GM21528 (cell line): Measurements from ENCODE around the gene ZNF282.
"Not testable (repeated sequence)": the region's sequence is repeated elsewhere in the genome, so short reads cannot be mapped to it uniquely, and the experiment has no call there.

Experiments used
- ATAC-seq: cut with Tn5 transposase; IDR thresholded peaks from one replicate; pipeline ENCODE4 v1.9.1; 2021; ENCODE audit warnings: mild to moderate bottlenecking, moderate library complexity; ENCODE audit not compliant: unreplicated experiment, low FRiP score

Gene ZNF282

DNA sequence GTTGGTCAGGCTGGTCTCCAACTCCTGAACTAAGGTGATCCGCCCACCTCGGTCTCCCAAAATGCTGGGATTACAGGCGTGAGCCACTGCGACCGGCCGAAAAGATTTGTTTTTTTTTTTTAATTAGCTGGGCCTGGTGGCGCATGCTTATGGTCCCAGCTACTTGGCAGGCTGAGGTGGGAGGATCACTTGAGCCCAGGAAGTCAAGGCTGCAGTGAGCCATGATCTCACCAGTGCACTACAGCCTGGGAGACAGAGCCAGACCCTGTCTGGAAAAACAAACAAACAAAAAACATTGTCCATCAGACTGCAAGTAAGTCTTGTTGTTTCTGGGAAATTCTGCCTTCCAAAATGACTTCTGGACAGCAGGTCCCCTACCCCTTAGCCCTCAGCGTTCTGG lies 27.8 kb downstream of the ZNF282 start:
- no peak for ATAC-seq

DNA sequence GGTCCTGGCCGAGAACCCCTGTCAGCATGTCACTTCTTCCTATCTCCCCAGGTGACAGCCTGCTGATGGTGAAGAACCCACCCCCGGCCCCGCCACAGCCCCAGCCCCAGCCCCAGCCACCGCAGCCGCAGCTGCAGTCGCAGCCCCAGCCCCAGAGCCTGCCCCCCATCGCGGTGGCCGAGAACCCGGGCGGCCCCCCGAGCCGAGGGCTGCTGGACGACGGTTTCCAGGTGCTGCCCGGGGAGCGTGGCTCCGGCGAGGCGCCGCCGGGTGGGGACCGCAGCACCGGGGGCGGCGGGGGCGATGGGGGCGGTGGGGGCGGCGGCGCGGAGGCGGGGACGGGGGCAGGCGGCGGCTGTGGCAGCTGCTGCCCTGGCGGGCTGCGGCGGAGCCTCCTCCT lies 28.4 kb downstream of the ZNF282 start:
- no peak for ATAC-seq

DNA sequence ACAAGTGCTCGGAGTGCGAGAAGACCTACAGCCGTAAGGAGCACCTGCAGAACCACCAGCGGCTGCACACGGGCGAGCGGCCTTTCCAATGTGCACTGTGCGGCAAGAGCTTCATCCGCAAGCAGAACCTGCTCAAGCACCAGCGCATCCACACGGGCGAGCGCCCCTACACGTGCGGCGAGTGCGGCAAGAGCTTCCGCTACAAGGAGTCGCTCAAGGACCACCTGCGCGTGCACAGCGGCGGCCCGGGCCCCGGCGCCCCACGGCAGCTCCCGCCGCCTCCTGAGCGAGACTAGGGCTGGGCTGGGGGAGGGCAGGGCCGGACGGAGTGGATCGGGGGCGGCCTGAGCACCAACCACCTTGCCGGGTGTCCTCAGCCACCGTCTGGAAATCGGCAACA lies 29.0 kb downstream of the ZNF282 start:
- ATAC-seq, result no peak

DNA sequence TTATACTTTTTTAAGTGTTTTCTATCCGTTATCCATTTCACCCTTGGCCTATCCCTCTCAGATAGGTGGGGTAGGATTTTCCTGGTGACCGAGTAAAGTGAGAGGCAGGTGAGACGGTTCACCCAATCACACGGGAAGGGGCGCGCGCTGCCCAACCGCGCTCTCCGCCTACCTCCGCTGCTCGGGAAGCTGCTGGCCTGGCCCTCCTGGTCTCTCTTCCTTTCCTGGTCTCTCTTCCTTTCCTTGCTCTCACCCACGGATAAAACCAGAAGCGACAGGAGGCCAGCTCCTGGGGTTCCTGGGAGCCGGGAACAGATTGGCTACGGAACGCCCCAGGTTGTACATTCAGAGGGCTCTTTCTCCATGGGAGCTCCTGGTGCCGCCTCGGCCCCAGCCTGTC lies 29.8 kb downstream of the ZNF282 start:
- ATAC-seq, result no peak

DNA sequence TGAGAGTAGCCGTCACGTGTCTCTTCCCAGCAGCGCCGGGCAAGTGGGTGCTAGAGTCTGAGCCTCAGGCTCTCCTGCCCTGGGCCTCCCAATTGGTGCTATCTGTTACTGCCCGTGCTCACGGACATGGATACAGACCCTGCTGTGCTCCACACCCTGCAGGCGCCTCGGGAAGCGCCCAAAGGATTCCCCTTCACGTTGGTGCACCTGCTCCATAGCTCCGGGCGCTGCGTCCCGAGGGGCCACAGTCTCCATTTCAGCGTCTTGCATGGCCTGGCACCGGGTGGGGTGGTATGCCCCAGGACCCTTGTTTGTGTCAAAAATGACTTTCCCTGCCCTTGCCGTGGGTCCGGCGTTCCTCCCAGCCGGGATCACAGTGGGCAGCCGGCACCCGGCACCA lies 30.3 kb downstream of the ZNF282 start:
- no peak for ATAC-seq

DNA sequence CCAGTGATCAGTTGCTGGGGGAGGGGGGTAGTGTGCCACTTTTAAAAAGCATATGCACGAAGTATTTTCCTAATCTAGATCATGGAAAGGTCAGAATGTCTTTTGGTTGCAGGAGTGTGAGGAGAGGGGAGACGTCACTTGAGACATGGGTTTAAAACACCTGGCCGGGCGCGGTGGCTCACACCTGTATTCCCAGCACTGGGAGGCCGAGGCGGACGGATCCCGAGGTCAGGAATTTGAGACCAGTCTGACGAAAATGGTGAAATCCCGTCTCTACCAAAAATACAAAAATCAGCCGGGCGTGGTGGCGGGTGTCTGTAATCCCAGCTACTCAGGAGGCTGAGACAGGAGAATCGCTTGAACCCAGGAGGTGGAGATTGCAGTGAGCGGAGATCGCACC lies 31.0 kb downstream of the ZNF282 start:
- not testable (repeated sequence) for ATAC-seq

DNA sequence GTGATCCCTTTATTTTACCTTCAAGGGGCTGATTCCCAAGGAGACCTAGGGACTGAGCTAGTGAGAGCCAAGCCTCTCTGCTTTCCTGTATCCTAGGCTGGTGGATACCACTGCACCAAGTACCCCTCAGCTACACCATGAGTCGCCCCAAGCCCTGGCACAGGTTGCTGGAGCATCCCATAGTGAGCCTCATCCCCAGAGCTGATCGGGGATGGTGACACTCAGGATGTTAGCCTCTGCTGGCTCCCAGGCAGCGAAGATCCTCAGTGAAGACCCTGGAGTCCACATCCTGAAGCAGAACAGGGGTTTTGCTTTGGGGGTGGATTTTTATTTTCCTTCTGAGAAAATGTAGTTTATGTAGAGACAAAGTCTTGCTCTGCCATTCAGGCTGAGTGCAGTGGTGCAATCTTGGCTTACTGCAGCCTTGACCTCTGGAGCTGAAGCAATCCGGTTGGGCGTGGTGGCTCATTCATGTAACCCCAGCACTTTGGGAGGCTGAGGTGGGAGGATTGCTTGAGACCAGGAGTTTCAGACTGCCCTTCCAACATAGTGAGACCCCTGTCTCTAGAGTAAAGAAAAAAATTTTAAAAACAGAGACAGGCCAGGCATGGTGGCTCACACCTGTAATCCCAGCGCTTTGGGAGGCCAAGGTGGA lies 31.6 kb downstream of the ZNF282 start:
- no peak for ATAC-seq

DNA sequence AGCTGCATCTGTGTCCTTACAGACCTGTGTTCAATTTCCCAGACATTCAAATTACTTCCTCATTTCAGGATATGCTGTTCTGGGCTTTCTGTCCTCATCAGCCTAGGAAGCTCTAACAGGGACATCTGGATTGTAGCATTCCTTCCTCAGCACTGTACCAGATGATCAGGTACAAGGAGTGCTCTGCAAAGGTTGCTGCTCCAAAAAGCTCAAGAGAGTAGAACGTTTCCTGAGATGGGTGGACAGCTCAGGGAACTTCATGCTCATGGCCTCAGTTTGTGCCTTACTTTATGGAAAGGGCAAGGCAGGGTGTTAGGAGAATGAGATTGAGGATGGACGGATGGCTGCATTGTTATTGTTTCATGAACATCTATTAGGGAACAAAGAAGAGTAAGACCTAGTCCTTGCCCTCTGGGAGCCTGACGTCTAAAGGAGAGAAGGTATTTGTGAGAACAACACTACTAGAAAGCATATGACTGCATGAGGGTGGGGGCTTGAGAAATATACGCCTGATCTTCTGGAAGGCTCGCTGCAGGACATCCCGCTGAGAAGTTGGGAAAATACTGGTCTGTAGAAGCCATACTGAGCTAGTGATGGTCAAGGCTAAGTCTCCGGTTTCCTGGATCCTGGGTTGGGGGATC lies 33.6 kb downstream of the ZNF282 start:
- no peak for ATAC-seq

DNA sequence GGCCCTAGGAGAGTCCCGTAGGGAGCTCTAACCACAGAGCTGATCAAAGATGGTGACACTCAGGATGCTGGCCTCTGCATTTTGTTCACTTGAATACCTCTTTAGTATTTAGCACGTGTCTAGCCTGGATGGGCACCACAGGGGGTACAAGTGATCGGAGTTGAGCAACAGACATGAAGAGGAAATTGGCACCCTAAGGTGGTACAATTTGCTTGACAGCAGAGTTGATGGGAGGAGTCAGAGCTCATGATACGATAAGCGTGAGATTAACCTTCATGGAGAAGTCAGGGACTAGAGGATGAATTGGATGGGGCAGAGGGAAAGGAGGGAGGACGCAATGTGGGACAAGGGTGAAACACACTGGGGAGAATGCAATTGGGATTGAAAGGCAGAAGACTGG lies 34.2 kb downstream of the ZNF282 start:
- no peak for ATAC-seq

DNA sequence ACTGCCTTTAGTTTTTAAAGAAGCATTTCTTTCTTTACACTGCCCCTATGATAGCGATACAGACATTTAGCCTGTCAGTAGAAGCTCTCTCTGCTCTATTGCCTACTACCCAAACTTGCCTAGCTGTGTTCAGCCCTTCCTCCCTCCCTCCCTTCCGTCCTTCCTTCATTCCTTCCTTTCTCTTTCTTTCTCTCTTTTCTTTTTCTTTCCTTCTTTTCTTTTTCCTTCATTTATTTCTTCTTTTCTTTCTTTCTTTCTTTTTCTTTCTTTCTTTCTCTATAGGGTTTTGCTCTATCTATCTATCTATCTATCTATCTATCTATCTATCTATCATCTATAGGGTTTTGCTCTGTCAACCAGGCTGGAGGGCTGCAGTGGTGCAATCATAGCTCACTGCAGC lies 37.0 kb downstream of the ZNF282 start:
- ATAC-seq, result no peak

DNA sequence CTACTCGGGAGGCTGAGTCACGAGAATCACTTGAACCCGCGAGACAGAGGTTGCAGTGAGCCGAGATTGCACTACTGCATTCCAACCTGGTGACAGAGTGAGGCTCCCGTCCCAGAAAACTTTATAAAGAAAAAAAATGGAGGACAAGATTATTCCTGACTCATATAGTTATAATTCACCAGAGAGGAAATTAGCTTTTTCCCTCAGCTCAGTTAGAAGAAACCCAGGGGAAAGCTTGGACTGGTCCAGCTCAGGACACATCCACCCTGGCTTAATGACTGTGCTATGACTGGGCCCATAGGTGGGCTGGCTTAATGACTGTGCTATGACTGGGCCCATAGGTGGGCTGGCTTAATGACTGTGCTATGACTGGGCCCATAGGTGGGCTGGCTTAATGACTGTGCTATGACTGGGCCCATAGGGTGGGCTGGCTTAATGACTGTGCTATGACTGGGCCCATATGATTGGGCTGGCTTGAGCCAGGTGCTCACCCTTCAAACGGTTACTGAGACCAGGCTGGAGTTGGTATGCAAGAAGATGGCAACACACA lies 38.4 kb downstream of the ZNF282 start:
- not testable (repeated sequence) for ATAC-seq

DNA sequence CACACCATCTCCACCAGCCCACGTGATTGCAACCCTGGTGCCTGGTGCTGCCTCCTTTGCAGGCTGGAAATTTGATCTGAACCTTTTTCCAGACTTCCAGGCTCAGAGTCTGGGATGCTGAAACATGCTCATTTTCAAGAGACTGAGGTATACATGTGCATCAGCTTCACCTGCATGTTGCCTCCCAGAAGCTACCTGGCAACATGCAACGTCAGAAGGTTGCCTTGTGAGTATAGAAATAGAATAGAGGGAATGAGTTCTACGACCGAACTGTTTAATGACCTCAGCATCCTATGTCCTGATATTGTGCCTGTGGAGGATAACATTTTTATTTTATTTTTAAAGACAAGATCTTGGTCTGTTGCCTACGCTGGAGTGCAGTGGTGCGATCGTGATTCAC lies 42.2 kb downstream of the ZNF282 start:
- no peak for ATAC-seq

DNA sequence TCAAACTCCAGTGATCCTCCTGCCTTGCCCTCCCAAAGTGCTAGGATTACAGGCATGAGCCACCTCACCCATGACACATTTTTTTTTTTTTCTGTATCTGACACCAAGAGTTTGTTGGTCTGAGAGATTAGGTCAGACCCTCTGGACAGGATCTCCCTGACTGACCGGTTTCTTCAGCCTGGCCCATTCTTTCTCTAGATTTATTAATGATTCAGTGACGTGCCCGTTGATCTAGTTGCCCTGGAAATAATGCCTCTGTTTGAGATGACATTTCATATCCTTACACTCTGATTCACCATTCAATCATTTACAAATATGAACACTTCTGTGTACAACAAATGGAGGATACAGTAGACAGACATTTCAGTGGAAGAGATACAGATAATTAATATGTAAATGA lies 42.7 kb downstream of the ZNF282 start:
- no peak for ATAC-seq

DNA sequence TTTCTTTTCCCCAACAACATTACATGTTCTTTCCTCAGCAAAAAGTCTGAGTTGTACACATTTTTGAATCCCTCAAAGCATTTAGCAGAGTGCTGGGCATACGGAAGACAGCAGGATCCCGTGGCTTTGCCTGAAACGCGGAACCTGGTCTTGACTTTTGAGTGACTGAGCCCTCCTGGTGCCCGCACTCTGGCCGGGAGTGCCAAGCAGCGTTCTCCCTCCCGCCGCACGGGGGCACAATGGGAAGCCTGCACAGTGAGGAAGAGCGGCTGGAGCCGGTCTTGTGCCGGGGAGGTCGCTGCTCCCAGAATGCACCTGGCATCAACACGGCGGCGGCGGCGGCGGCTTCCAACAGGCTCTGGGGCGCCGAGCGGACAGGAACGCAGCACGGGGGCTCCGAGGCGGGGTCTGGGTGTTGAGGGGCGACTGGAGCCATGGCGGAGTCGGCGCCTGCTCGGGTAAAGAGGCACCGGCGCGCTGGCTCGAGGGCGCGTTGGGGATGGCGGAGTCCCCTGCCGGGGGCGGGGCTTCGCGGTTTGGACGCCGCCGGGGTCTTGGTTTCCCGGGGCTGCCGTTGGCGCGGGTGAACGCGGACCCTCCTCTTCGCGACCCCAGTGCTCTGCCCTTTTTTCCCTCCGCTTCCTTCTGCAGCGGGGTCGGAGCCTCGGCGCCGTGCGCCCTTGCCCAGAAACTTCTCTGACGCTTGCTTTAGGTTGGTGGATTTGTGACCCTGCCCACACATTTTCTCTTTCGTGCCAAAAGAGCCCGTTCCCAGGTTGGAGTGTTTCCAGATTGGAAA lies 44.2 kb downstream of the ZNF282 start, which contains the start of gene ZNF212:
ZNF212 (plus strand) TSS at position 307 of the 799 bp plus-strand sequence; CDS start at position 435, 128 bp downstream.
- peak; percentile 98 for ATAC-seq

DNA sequence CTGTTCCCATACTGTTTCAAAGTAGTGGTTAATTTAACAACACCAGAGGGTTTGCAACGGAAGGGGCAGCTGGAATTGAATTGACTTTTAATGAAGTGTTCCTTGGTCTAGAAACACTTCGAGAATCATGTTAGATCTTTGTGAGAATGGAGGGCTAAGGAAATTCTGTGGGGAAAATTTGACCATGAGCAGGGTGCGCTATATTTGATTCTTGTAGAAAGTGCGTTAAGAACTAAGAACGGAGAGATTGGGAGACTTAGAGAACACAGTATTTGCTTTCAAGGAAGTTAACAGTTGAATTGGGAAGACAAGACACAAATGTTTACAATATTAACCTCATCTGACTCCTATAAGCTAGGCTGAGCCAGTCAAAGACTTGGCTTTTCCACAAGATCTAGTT lies 45.3 kb downstream of the ZNF282 start:
- no peak for ATAC-seq

DNA sequence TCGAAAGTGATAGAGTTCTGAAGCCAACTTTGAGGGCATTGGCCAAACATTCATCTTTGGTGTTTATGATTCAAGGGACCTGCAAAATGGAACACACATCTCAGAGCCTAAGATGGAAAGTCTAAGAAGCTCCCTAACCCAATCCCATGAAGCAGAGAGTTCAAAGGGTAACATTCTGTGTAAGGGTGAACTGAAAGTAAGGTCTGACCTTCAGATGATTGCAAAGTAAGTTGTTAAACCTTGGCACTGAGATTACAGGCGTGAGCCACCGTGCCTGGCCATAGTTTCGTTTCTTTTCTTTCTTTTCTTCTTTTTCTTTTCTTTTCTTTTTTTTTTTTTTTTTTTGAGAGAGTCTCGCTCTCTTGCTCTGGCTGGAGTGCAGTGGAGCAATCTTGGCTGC lies 46.4 kb downstream of the ZNF282 start:
- no peak for ATAC-seq

DNA sequence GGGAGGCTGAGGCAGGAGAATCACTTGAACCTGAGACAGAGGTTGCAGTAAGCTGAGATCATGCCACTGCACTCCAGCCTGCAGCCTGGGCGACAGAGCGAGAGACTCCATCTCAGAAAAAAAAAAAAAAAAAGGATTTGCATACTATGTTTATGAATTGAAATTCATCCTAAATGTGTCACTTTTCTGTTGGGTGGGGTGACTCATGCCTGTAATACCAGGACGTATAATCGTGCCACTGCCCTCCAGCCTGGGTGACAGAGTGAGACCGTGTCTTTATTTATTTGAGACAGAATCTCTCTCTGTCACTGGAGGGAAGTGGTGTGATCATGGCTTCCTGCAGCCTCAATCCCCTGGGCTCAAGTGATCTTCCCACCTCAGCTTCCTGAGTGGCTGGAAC lies 49.9 kb downstream of the ZNF282 start:
- ATAC-seq, result peak; percentile 53

DNA sequence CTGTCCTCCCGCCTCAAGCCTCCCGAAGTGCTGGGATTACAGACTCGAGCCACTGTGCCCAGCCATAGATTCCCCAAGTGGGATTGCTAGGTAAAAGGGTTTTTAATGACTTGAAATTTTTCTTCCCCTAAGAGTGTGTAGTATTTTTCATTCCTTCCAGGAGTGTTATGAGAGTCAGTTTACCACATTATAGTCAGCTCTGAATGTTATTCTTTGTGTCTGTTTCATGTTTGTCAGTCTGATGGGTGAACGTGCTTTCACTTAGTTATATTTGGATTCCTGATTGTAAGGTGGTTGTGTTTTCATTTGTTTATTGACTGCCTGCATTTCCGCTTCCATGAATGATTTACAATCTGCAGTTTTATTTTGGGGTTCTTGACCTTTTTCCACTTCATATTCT lies 50.4 kb downstream of the ZNF282 start:
- ATAC-seq, result peak; percentile 10

DNA sequence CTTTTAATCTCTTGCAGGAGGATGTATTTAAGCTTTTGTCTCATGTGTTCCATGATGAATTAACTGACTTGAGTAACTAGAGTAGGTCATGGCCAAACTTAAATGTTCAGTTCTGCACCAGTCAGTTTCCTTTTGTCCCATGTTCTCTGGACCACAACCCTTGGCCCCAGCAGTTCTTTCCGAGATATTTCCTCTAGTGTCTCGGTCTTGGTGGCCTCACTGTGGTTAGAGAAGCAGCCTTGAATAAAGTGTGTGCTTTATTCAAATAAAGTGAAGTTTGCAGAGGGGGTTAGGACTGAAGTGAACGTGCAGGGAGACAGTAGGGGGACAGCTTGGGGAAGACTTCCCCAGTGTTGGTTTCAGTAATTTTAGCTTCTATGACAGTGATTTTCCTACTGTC lies 53.4 kb downstream of the ZNF282 start:
- ATAC-seq, result no peak

DNA sequence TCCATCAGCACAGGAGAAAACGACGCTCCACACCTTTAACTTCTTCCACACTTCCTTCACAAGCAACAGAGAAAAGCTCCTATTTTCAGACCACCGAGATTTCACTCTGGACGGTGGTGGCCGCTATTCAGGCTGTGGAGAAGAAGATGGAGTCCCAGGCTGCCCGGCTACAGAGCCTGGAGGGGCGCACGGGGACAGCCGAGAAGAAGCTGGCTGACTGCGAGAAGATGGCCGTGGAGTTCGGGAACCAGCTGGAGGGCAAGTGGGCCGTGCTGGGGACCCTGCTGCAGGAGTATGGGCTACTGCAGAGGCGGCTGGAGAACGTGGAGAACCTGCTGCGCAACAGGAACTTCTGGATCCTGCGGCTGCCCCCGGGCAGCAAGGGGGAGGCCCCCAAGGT lies 54.8 kb downstream of the ZNF282 start:
- not testable (repeated sequence) for ATAC-seq

DNA sequence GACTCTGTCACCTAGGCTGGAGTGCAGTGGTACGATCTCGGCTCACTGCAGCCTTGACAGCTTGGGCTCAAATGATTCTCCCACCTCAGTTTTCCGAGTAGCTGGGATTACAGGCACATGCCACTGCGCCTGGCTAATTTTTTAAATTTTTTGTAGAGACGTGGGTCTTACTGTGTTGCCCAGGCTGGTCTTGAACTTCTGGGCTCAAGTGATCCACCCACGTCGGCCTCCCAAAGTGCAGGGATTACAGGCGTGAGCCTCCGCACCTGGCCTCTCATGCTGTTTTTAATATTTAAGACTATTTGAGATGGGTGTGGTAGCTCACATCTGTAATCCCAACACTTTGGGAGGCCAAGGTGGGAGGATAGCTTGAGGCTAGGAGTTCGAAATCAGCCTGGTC lies 56.2 kb downstream of the ZNF282 start:
- not testable (repeated sequence) for ATAC-seq
